Heart left ventricle (tissue), 16 donors: ENCODE data around the gene GREB1. TPM values are rescaled to one million over a fixed set of nuclear protein-coding genes. Genes with fewer than 3 reads are reported as not detected.
A peak's percentile ranks its signal among the peaks of the same experiment; 100 is the strongest.

Experiments used
- ATAC-seq, 4 donors: fragments of 200-7000 bp; cut with Tn5 transposase; one replicate each; pipeline ENCODE4 v1.9.1; 2020 to 2022; ENCODE audit warnings: moderate library complexity in 4 of 4, mild to moderate bottlenecking in 3 of 4, moderate number of reproducible peaks in 1 of 4
- DNase-seq, 5 donors: peaks; one replicate each; pipeline ENCODE4 v3.0.0-alpha.2; 2020
- H3K27ac ChIP-seq, 12 donors: fragments of 200-600 bp; sonication (generic) in 4 of 12; one replicate each; pipeline versions ENCODE4 v1.5.0 to v1.8.0; 2016 to 2022; ENCODE audit warnings: mild to moderate bottlenecking in 2 of 12
- H3K27me3 ChIP-seq, 9 donors: fragments of 200-600 bp; sonication (generic) in 2 of 9; one replicate each; pipeline versions ENCODE4 v1.5.1 to v1.8.0; 2016 to 2022; ENCODE audit warnings: mild to moderate bottlenecking in 3 of 9
- H3K36me3 ChIP-seq, 9 donors: fragments of 200-600 bp; sonication (generic) in 2 of 9; one replicate each; pipeline versions ENCODE4 v1.5.0 to v1.8.0; 2018 to 2022; ENCODE audit warnings: mild to moderate bottlenecking in 2 of 9
- H3K4me1 ChIP-seq, 12 donors: fragments of 200-600 bp; sonication (generic) in 4 of 12; one replicate each; pipeline versions ENCODE4 v1.5.0 to v1.8.0; 2016 to 2022; ENCODE audit warnings: mild to moderate bottlenecking in 3 of 12
- H3K4me3 ChIP-seq, 12 donors: fragments of 200-600 bp; sonication (generic) in 4 of 12; one replicate each; pipeline versions ENCODE4 v1.5.0 to v1.8.0; 2017 to 2022; ENCODE audit warnings: mild to moderate bottlenecking in 9 of 12, moderate library complexity in 4 of 12
- H3K9me3 ChIP-seq, 12 donors: fragments of 200-600 bp; sonication (generic) in 4 of 12; one replicate each; pipeline versions ENCODE4 v1.5.0 to v1.8.0; 2016 to 2022; ENCODE audit warnings: mild to moderate bottlenecking in 1 of 12
- CTCF ChIP-seq, 12 donors: fragments of 200-600 bp; sonication (generic) in 4 of 12; IDR thresholded peaks; one replicate each; pipeline versions ENCODE4 v1.5.0 to v1.8.0; 2018 to 2022; ENCODE audit warnings: antibody characterized with exemption in 12 of 12, mild to moderate bottlenecking in 5 of 12
- POLR2A ChIP-seq, 2 donors: fragments of 450-650 bp; IDR thresholded peaks; one replicate each; pipeline ENCODE4 v1.6.1; 2017; ENCODE audit warnings: antibody characterized with exemption in 2 of 2, mild to moderate bottlenecking in 2 of 2, moderate library complexity in 2 of 2
- WGBS, 4 donors: extraction: QIAGEN DNeasy Blood & Tissue Kit in 2 of 4; methylation state at CpG; one replicate each; pipeline versions ENCODE4 v1.1.5 to v1.1.7; 2013 to 2018; 5-methylcytosine and 5-hydroxymethylcytosine counted together
- intact Hi-C, 10 donors: fragments of 100-400 bp; cut with DNase I; formaldehyde crosslinking; loops; one replicate each; pipeline versions ENCODE4 v1.11.1 to v1.14.2; 2022
- polyA plus RNA-seq, 2 donors: library from polyadenylated mRNA; stranded (reverse); fragments of 200-250 nt; gene quantifications; one replicate each; pipeline ENCODE4 v1.2.3, GENCODE V29; 2013
- total RNA-seq, 9 donors: library from RNA; depleted of rRNA in 2 of 9; stranded (reverse); fragments of >200 nt in 2 of 9; fragmentation: NEBNext Ultra II Directional in 3 of 9; extraction: Animal tissue kit (Norgen Biotek cat#: 25700) in 3 of 9; gene quantifications; one replicate each; pipeline versions ENCODE4 v1.1.0 to v1.2.4, GENCODE V29; 2016 to 2023
- donor health status: ischemic (EF 13 %, LVEDD 7.1; RV severe dilation, severe dysfunction).
- donor health status: healthy with polysubstance abuse.
- donor health status: DM: no; HTN: yes; CAD: no.
- donor health status: DM: no; HTN: no; CAD: no.
- donor health status: ischemic (EF 25% LVEDD 6.9; RV normal size, moderate dysfunction).
- donor health status: ischemic (EF 25% LVEDD 5.7; RV mildly dilated, moderate dysfunction).
- donor health status: healthy.
- donor health status: DM: yes; HTN: yes; CAD: no.
- donor health status: ischemic (EF 35%, LVEDD 5.7; RV mildly dilated, moderate dysfunction).
- donor health status: nonischemic (EF 11% LVEDD 7.7; RV severe dilation, severe dysfunction).
- donor health status: DM: yes; HTN: yes; CAD: no.
- donor health status: PGD.
- donor health status: ischemic (EF 29% LVEDD 5.4; RV normal size, mild dysfunction).
- donor health status: nonischemic (EF 23%, LVEDD 6.1; RV moderate dilation, normal function).

The GREB1 gene
- total and polyA plus RNA-seq, 11 donors = 1.4 to 11.5 (median 5.6) TPM

- Histone ChIP-seq H3K27me3 (no peaks in the 10 kb centered on the region), H3K4me3 (no peak overlapping the region), H3K27ac (no peak overlapping the region), H3K4me1 (no peaks in the 10 kb centered on the region), H3K9me3 (peaks cover 0 to 9% (median 0%) of the 10 kb centered on the region in 12 donors), H3K36me3 (peaks cover 0 to 41% (median 16%) of the 10 kb centered on the region in 9 donors)
- DNase-seq (no peak), ATAC-seq (no peak)
- intact Hi-C loops = no loop called here
- TF ChIP-seq POLR2A (IDR thresholded peaks at IDR 0.05) (no peak), CTCF (IDR thresholded peaks at IDR 0.05) (no peak)
- 90 to 95% (median 92%) methylated on average over 7 of the region's 7 CpGs for WGBS, 4 donors
Measured at GRCh38 chr2:11631462-11631861, 97.6 kb downstream of the GREB1 start.

GRCh38 chr2:11633923-11634478 is 100.2 kb downstream of the GREB1 start:
- intact Hi-C loops = no loop called here
- TF ChIP-seq POLR2A (IDR thresholded peaks at IDR 0.05) = no peak
- no peak for DNase-seq
- no peaks in the 10 kb centered on the region for H3K27me3 ChIP-seq
- H3K4me3 ChIP-seq = no peak overlapping the region
- ATAC-seq = no peak
- WGBS, 4 donors = 91 to 94% (median 93%) methylated on average over 18 to 28 of the region's 28 CpGs
- no peaks in the 10 kb centered on the region for H3K4me1 ChIP-seq
- no peak overlapping the region for H3K27ac ChIP-seq
- peaks cover 0 to 38% (median 8%) of the 10 kb centered on the region in 9 donors for H3K36me3 ChIP-seq
- no peaks in the 10 kb centered on the region for H3K9me3 ChIP-seq

- Histone ChIP-seq H3K27ac (no peak overlapping the region), H3K9me3 (no peaks in the 10 kb centered on the region), H3K4me3 (no peak overlapping the region), H3K36me3 (peaks cover 0 to 39% (median 8%) of the 10 kb centered on the region in 9 donors), H3K4me1 (no peaks in the 10 kb centered on the region), H3K27me3 (no peaks in the 10 kb centered on the region)
- ATAC-seq = no peak
- WGBS, 4 donors = 88 to 93% (median 92%) methylated on average over 15 of the region's 15 CpGs
- intact Hi-C loops = no loop called here
- no peak for DNase-seq
- TF ChIP-seq CTCF (IDR thresholded peaks at IDR 0.05) (no peak), POLR2A (IDR thresholded peaks at IDR 0.05) (no peak)
Measured at GRCh38 chr2:11634584-11634983, 100.7 kb downstream of the GREB1 start.

GRCh38 chr2:11635141-11635540 is 101.3 kb downstream of the GREB1 start:
- H3K9me3 ChIP-seq = no peaks in the 10 kb centered on the region
- peaks cover 0 to 40% (median 8%) of the 10 kb centered on the region in 9 donors for H3K36me3 ChIP-seq
- ATAC-seq = peak in 1 of 4 donors; percentile 29
- intact Hi-C loops = no loop called here
- H3K4me1 ChIP-seq = no peaks in the 10 kb centered on the region
- H3K4me3 ChIP-seq = no peak overlapping the region
- TF ChIP-seq POLR2A (IDR thresholded peaks at IDR 0.05) = no peak
- TF ChIP-seq CTCF (IDR thresholded peaks at IDR 0.05) = no peak
- DNase-seq = no peak
- H3K27ac ChIP-seq = no peak overlapping the region
- H3K27me3 ChIP-seq = no peaks in the 10 kb centered on the region
- 94 to 100% (median 96%) methylated on average over 6 to 15 of the region's 15 CpGs for WGBS, 4 donors
